Measurements from ENCODE around the gene CST7. TPM values are rescaled to one million over a fixed set of nuclear protein-coding genes. Genes with fewer than 3 reads are reported as not detected.

The CST7 gene
- total RNA-seq, 1 donor from 2014 or later, result 0.25 TPM

DNA sequence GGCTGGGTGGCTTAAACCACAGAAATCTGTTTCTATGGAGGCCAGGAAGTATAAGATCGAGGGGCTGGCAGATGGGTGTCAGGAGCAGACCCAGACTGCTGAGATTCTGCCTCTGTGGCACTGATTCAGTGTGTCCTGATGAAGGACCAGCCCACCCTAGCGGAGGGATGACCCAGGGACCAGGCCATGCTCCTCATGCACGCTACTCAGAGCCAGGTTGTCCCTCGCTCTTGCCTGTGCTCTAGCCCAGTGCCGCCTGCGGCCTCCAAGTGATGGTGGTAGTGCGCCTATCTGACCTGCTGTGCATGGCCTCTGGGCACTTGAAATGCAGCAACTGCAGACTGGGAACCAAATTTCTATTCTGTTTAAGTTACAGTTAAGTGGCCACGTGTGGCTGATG, 56.6 kb downstream of the CST7 start:
- H3K4me3 Mint-ChIP-seq (ENCODE audit: unreplicated experiment), result no peak overlapping the region
- H3K4me3 ChIP-seq (ENCODE audit: insufficient read depth, low read depth, low read length), result no peak overlapping the region
- H3K9me3 Mint-ChIP-seq (ENCODE audit: unreplicated experiment), result no peaks in the 10 kb centered on the region
- peaks cover 44% of the 10 kb centered on the region for H3K27me3 Mint-ChIP-seq (ENCODE audit: low read depth, unreplicated experiment)
- H3K36me3 Mint-ChIP-seq (ENCODE audit: low read depth, unreplicated experiment), result no peaks in the 10 kb centered on the region
- no peak for DNase-seq (ENCODE audit: low read depth)
- H3K4me1 ChIP-seq (ENCODE audit: insufficient read depth, low read length), result no peaks in the 10 kb centered on the region
- no peak overlapping the region for H3K9ac ChIP-seq (ENCODE audit: low read length)
- no peak for FAIRE-seq
- no peak overlapping the region for H3K27ac ChIP-seq (ENCODE audit: low read depth, low read length)
- H3K27ac Mint-ChIP-seq (ENCODE audit: unreplicated experiment), result no peak overlapping the region
- H3K4me2 ChIP-seq (ENCODE audit: low read length), result no peak overlapping the region
- no peaks in the 10 kb centered on the region for H4K20me1 ChIP-seq (ENCODE audit: insufficient read depth, low read length)
- H3K79me2 ChIP-seq (ENCODE audit: insufficient read depth, low read length), result no peaks in the 10 kb centered on the region
- no peaks in the 10 kb centered on the region for H3K4me1 Mint-ChIP-seq (ENCODE audit: low read depth, unreplicated experiment)
- H2AFZ ChIP-seq (ENCODE audit: low read depth, low read length), result no peak overlapping the region
- TF ChIP-seq EZH2 (IDR thresholded peaks at IDR 0.05; ENCODE audit: insufficient read depth, low read length), result no peak
- TF ChIP-seq, protein P1, sequence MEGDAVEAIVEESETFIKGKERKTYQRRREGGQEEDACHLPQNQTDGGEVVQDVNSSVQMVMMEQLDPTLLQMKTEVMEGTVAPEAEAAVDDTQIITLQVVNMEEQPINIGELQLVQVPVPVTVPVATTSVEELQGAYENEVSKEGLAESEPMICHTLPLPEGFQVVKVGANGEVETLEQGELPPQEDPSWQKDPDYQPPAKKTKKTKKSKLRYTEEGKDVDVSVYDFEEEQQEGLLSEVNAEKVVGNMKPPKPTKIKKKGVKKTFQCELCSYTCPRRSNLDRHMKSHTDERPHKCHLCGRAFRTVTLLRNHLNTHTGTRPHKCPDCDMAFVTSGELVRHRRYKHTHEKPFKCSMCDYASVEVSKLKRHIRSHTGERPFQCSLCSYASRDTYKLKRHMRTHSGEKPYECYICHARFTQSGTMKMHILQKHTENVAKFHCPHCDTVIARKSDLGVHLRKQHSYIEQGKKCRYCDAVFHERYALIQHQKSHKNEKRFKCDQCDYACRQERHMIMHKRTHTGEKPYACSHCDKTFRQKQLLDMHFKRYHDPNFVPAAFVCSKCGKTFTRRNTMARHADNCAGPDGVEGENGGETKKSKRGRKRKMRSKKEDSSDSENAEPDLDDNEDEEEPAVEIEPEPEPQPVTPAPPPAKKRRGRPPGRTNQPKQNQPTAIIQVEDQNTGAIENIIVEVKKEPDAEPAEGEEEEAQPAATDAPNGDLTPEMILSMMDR (IDR thresholded peaks at IDR 0.05; ENCODE audit: insufficient read depth, low read depth, low read length), result no peak
- H3K36me3 ChIP-seq (ENCODE audit: insufficient read depth, low read length), result no peaks in the 10 kb centered on the region
- peaks cover 8% of the 10 kb centered on the region for H3K27me3 ChIP-seq (ENCODE audit: insufficient read depth, low read length)
- H3K9me3 ChIP-seq (ENCODE audit: insufficient read depth, low read depth, low read length), result no peaks in the 10 kb centered on the region

DNA sequence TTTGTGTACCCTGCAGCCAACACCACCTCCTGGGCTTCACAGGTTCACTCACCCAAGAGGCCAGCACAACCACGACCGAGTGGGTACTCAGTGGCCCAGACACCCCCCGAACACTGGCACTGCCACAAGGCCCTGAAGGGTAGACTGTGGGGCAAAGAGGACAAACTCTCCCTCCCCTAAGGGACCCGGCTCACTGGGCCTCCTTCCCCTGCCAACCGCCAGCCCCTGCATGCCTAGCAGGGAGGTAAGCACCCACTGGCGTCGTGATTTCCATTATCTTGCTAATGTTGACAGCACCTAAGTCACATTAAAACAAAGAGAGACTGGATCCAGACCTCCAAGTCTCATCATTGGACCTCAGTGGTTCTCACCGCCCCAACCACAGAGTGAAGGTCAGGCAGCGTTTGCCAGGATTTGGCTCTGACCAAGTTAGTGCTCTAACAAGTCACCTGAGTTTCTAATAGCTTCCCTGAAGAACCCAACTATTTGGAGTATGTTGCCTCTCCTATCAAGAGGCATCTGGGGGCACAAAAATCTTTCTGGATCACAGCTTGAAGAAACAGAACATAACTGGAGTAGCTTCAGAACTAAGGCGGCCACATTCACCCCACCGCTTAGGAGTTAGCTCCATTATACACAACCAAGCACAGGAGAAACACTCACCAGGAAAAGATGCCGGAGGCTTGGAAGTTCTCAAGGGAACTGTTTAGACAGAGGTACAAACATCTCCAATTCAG, 57.5 kb downstream of the CST7 start:
- DNase-seq (ENCODE audit: low read depth) (no peak), FAIRE-seq (no peak)
- H4K20me1 ChIP-seq (ENCODE audit: insufficient read depth, low read length), result no peaks in the 10 kb centered on the region

More for the DNA sequence above, 57.5 kb downstream of the CST7 start:
- H3K27ac ChIP-seq (ENCODE audit: low read depth, low read length), result no peak overlapping the region
- Mint-ChIP-seq H3K36me3 (ENCODE audit: low read depth, unreplicated experiment) (no peaks in the 10 kb centered on the region), H3K27me3 (ENCODE audit: low read depth, unreplicated experiment) (peaks cover 51% of the 10 kb centered on the region), H3K9me3 (ENCODE audit: unreplicated experiment) (no peaks in the 10 kb centered on the region), H3K4me3 (ENCODE audit: unreplicated experiment) (no peak overlapping the region), H3K27ac (ENCODE audit: unreplicated experiment) (no peak overlapping the region), H3K4me1 (ENCODE audit: low read depth, unreplicated experiment) (no peaks in the 10 kb centered on the region)
- TF ChIP-seq, protein P1 (IDR thresholded peaks at IDR 0.05; ENCODE audit: insufficient read depth, low read depth, low read length), result no peak
- no peak for TF ChIP-seq EZH2 (IDR thresholded peaks at IDR 0.05; ENCODE audit: insufficient read depth, low read length)
- no peaks in the 10 kb centered on the region for H3K36me3 ChIP-seq (ENCODE audit: insufficient read depth, low read length)
- H3K4me2 ChIP-seq (ENCODE audit: low read length), result no peak overlapping the region
- H3K4me3 ChIP-seq (ENCODE audit: insufficient read depth, low read depth, low read length), result no peak overlapping the region
- no peaks in the 10 kb centered on the region for H3K4me1 ChIP-seq (ENCODE audit: insufficient read depth, low read length)
- H3K79me2 ChIP-seq (ENCODE audit: insufficient read depth, low read length), result no peaks in the 10 kb centered on the region
- no peak overlapping the region for H2AFZ ChIP-seq (ENCODE audit: low read depth, low read length)
- no peaks in the 10 kb centered on the region for H3K9me3 ChIP-seq (ENCODE audit: insufficient read depth, low read depth, low read length)
- H3K9ac ChIP-seq (ENCODE audit: low read length), result no peak overlapping the region
- H3K27me3 ChIP-seq (ENCODE audit: insufficient read depth, low read length), result peaks cover 8% of the 10 kb centered on the region
